Activated CD8-positive, alpha-beta memory T cell treated with anti-CD3 and anti-CD28 coated beads for 4 hours (primary cell): ENCODE measurements around the gene RNF34.
A peak's percentile ranks its signal among the peaks of the same experiment; 100 is the strongest.

Experiments used
- DNase-seq, 2 donors: peaks; one replicate each; pipeline ENCODE4 v3.0.0-alpha.2; 2020; ENCODE audit warnings: low read depth in 2 of 2

RNF34 gene

GRCh38 chr12:121439715-121440114, 39.8 kb downstream of the RNF34 start:
- DNase-seq = no peak

- DNase-seq = no peak
Observed at GRCh38 chr12:121440768-121441167, 40.9 kb downstream of the RNF34 start.

- no peak for DNase-seq
Observed at GRCh38 chr12:121441555-121441954, 41.6 kb downstream of the RNF34 start.

- DNase-seq = no peak
Observed at GRCh38 chr12:121442028-121442948, 42.4 kb downstream of the RNF34 start.

- DNase-seq = peak in 1 of 2 donors; percentile 36
Observed at GRCh38 chr12:121443193-121443870, 43.4 kb downstream of the RNF34 start.

GRCh38 chr12:121443911-121444841, 44.3 kb downstream of the RNF34 start:
- DNase-seq = no peak

GRCh38 chr12:121444842-121445202, 44.9 kb downstream of the RNF34 start:
- no peak for DNase-seq

GRCh38 chr12:121446750-121447149, 46.8 kb downstream of the RNF34 start:
- DNase-seq = no peak

- no peak for DNase-seq
Observed at GRCh38 chr12:121448771-121449315, 48.9 kb downstream of the RNF34 start.

GRCh38 chr12:121451961-121452339, 52.0 kb downstream of the RNF34 start:
- no peak for DNase-seq

GRCh38 chr12:121452340-121452984, 52.5 kb downstream of the RNF34 start:
- DNase-seq = no peak

- no peak for DNase-seq
Observed at GRCh38 chr12:121452985-121453360, 53.1 kb downstream of the RNF34 start.

GRCh38 chr12:121453629-121454028, 53.7 kb downstream of the RNF34 start:
- DNase-seq = no peak

- no peak for DNase-seq
Observed at GRCh38 chr12:121454921-121455320, 55.0 kb downstream of the RNF34 start.

- DNase-seq = no peak
Observed at GRCh38 chr12:121455766-121456420, 56.0 kb downstream of the RNF34 start.

- no peak for DNase-seq
Observed at GRCh38 chr12:121456551-121456950, 56.6 kb downstream of the RNF34 start.

GRCh38 chr12:121461048-121461447, 61.1 kb downstream of the RNF34 start:
- DNase-seq = no peak

- no peak for DNase-seq
Observed at GRCh38 chr12:121464331-121464730, 64.4 kb downstream of the RNF34 start.

- no peak for DNase-seq
Observed at GRCh38 chr12:121465921-121466793, 66.2 kb downstream of the RNF34 start.
